Stimulated activated CD8-positive, alpha-beta memory T cell treated with anti-CD3 and anti-CD28 coated beads, Interleukin-15, amount 100 ng/mL, for 48 hours (primary cell): ENCODE results near the gene TMEM185B.
"Not testable (repeated sequence)": the region's sequence is repeated elsewhere in the genome, so short reads cannot be mapped to it uniquely, and the experiment has no call there.

Experiments used
- DNase-seq, 2 donors: peaks; one replicate each; pipeline ENCODE4 v3.0.0-alpha.2; 2020; ENCODE audit warnings: low read depth in 2 of 2

Gene TMEM185B

GRCh38 chr2:120208381-120209353 lies 14.5 kb downstream of the TMEM185B start:
- no peak for DNase-seq

DNA sequence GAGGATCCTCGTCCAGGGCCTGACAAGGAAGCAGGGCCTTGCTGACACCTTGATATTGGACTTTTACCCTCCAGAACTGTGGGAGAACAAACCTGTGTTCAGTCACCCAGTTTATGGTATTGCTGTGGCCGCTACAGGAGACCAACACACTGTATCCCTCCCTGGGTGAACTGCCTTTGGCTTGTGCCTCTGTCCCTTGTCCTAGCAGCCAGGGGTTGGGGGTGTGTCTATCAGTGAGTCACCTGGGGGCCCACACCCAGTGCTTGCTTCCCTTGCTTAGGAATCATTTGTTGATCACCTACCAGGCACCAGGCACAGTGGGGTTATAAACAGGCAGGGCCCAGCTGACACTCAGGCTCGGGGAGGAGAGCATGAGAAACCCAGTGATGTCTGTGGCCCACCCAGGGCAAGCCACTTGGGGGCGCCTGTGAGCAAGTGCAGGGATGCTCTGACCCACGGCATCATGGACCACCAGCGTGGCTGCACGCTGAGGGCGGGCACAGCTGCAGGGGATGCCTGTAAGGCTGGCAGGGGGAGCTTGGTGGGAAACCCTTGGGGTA lies 17.1 kb downstream of the TMEM185B start:
- peak; percentile 32 to 37 for DNase-seq

DNA sequence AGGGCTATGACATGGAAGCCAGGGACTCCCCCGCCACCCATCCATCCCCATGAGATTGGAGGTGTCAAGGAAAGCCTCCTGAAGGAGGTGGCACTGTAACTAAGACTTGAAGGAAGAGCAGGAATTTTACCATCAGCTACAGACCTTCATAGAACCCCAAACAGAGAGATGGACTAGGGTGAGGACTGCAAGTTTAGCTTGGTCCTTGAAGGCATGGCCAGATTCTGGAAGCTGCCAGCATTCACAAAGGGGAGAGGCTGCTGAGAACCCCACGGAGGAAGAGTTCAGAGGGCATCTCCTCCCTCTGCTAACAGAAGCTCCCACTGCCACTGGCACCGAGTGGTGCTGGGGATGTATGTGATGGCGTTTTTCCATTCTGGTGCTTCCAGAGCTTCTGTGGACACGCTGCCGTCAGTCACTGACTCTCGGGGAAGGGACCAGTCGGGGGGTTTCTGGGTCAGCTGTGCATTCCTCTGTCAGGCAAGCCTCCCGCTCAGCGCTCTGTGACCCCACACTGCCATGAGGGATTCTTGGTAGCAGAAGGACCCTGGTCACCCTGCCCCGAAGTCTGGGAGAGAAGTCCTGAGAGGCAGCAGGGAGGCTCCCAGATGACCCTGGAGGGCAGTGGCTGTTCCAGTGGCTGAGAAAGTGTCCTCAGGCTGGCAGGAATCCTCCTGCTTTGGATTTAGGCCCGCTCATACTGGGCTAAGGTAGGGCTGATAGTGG lies 18.1 kb downstream of the TMEM185B start:
- no peak for DNase-seq

DNA sequence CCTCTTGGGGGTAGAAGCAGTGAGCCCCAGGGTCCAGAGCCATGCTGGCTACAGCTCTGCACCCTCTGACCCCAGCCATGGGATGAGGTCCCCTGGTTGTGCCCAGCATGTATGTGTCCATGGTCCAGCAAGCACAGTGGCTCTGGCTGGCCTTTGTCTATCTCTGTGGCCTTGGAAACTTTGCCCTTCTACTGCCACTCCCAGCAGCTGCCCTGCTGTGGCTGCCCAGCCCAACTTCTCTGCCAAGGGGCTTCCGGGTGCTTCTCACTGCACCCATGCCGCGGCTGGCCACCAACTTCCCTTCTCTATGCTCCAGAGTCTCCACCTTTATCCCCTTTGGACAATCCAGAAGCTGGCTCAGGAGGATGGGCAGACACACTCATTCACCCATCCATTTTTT lies 18.8 kb downstream of the TMEM185B start:
- DNase-seq = no peak

- DNase-seq = no peak
Observed at GRCh38 chr2:120204022-120204405, 19.2 kb downstream of the TMEM185B start.

GRCh38 chr2:120203251-120204021 lies 19.8 kb downstream of the TMEM185B start:
- no peak for DNase-seq

GRCh38 chr2:120199817-120200459 lies 23.3 kb downstream of the TMEM185B start:
- not testable (repeated sequence) for DNase-seq

DNA sequence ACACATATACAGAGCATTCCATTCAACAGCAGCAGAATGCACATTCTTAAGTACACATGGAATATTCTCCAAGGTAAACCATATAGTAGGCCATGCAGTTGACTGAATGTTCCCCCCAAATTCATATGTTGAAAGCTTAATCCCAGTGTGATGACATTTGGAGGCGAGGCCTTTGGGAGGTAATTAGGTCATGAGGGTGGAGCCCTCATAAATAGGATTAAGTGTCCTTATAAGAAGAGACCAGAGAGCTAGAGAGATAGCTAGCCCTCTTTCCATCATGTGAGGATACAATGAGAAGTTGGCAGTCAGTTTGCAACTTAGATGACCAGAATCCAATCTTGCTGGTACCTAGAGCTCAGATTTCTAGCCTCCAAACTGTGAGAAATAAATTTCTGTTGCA lies 27.6 kb downstream of the TMEM185B start:
- DNase-seq = no peak

GRCh38 chr2:120192280-120192679 lies 30.9 kb downstream of the TMEM185B start:
- DNase-seq = no peak

DNA sequence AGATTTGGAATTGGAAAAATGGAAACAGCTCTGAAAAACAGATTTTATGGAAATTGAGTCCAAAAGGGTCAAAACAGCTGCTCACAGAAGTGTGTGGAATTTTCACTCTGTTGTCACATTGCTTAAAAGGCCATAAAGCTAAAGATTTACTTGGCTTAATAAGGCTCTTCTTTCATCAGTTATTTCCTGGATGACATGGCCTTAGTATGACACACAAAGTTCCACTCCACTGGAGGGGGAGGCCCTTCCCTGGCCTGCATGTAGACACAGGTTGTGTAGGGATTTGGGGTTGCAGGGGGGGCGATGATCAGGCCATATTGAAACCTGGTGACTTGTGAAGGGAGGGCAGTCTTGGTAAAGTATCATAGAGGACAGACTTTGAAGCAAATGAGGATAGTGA lies 34.0 kb downstream of the TMEM185B start:
- no peak for DNase-seq

DNA sequence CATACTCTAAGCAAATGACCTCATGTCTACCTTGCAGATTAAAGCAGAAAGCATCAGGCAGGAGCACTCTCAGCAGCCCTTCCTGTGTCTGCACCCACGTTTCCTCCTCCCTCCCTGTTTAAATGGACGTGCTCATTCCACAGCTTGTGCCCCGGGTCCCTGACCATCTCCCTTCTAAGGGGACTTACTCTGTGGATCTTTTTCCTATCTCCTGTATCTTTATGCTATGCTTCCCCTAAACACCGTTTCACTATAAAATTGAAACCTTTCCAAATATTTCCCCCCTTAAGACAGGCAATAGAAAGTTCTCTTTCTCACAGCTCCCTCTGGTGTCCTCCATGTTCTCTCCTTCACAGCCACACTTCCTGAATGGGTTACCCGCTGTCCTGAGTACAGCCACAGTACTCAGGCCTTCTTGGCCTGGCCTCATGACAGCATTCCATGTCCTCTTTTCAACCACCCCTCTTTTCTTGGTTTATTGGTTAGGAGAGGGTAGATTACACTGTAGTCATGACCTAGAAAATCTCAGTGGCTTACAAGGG lies 41.1 kb downstream of the TMEM185B start:
- no peak for DNase-seq

DNA sequence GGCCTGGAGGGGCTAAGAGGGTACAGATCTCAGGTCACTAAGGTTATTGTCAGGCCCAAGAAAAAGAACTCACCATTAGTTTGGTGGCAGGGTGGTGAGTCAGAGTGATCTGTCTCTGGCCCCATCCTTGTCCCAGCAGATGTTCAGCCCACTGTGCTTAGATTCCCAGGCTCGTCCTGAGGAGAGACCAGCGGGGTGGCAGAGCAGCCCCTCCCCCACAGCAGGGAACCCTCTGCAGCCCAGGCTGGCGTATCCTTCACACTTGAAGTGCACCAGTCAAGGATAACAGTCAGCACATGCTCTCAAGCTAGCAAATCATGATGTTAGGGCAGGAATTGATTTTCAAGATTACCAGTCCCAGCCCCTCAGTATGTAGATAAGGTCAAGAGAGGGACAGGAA lies 43.1 kb downstream of the TMEM185B start:
- no peak for DNase-seq

GRCh38 chr2:120179396-120179795 lies 43.8 kb downstream of the TMEM185B start:
- no peak for DNase-seq

DNA sequence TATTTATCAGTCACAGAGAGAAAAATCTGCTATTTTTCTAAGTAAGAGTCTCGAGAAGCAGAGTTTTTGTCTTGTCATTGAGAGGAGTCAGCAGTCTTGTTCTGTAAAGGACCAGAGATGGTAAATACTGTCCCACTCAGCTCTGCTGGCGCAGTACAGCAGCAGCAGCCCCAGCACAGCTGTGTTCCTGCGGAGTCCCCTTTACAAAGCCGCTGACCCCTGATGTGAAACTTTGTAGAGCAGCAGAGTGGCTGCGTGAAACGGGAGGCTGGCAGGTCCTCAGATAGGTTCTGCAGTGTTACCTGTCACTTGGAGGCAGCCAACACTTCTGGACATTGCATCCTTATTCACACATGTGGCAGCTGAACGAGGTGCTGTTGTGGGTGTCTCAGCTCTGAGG lies 45.2 kb downstream of the TMEM185B start:
- no peak for DNase-seq

DNA sequence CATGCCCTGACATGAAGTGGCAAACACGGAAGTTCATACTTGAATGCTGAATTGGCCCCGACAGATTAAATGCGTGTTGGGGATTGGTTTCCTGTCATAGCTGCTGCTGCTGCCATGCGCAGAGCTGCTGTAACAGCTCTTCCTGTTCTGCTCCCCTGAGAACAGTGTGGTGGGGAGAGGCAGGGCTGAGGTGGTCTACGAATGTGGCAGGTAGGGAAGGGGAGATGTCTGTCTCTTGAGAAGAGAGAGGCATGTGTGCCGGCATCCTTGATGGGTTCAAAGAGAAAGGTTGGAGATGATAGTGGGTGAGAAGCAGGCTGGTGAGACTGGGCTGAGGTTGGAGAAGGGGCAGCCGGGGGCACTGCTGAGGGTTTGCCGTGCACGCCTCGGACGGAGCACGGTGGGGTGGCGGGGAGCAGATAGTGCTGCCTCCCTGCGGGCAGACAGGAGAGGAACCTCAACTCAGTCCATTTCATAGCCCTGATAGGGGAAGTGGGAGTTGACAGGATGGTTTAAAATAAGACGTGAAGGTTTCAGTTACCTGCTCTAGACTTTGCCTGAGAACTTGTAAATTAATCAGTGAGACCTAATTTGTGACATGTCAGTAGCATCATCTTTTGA lies 46.1 kb downstream of the TMEM185B start:
- peak; percentile 71 to 72 for DNase-seq

GRCh38 chr2:120176526-120176925 lies 46.7 kb downstream of the TMEM185B start:
- DNase-seq = no peak

DNA sequence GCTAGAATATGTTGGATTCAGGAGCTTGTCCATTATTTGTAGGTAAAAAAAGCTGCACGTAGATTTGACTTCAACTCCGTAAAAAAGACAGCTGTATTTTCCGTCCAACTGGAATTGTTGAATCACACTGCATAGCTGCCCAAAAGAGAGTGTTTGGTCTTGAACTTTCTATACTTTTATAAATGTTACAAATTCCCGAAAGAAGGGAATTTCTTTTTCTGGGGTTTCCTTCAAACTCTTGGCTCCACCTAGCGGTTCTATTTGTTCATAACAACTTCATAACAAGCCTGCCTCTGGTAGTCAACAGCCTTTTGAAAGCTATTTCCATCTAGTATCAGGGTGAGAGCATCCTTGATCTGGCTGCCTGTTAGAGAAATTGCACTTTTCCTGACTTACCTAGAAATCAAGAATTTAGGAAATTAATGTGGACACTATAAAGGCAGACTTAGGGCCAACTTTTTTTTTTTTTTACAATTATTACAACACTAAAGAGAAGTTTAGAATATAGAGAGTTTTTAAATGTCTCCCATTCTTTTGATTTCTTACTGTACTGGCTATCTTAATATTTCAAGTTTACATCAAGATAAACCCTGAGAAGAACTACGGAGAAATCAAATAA lies 48.1 kb downstream of the TMEM185B start:
- no peak for DNase-seq
